Activated naive CD8-positive, alpha-beta T cell treated with anti-CD3 and anti-CD28 coated beads for 36 hours (primary cell): Measurements from ENCODE around the gene DNAJB5. TPM values are rescaled to one million over a fixed set of nuclear protein-coding genes. Genes with fewer than 3 reads are reported as not detected.
"Not testable (repeated sequence)": the region's sequence is repeated elsewhere in the genome, so short reads cannot be mapped to it uniquely, and the experiment has no call there.

Experiments
- DNase-seq: peaks from one replicate; pipeline ENCODE4 v3.0.0; 2021
- H3K27ac Mint-ChIP-seq: one replicate; pipeline ENCODE4 v1.8.0; 2022; ENCODE audit warnings: mild to moderate bottlenecking, moderate library complexity, mixed read lengths
- H3K27me3 Mint-ChIP-seq: one replicate; pipeline ENCODE4 v1.8.0; 2022; ENCODE audit warnings: mild to moderate bottlenecking, mixed read lengths
- H3K36me3 Mint-ChIP-seq: one replicate; pipeline ENCODE4 v1.8.0; 2021; ENCODE audit warnings: mild to moderate bottlenecking, mixed read lengths
- H3K4me1 Mint-ChIP-seq: one replicate; pipeline ENCODE4 v1.8.0; 2021; ENCODE audit warnings: mixed read lengths
- H3K4me3 Mint-ChIP-seq: one replicate; pipeline ENCODE4 v1.8.0; 2022; ENCODE audit warnings: mild to moderate bottlenecking, moderate library complexity, mixed read lengths
- H3K9me3 Mint-ChIP-seq: one replicate; pipeline ENCODE4 v1.8.0; 2022; ENCODE audit warnings: mixed read lengths
- total RNA-seq, 2 experiments: library from RNA; stranded (reverse); gene quantifications; one replicate each; pipeline ENCODE4 v1.2.3, GENCODE V29; 2021

The DNAJB5 gene
- total RNA-seq, 2 experiments from 2014 or later, result 7.6 to 8.1 TPM

DNA sequence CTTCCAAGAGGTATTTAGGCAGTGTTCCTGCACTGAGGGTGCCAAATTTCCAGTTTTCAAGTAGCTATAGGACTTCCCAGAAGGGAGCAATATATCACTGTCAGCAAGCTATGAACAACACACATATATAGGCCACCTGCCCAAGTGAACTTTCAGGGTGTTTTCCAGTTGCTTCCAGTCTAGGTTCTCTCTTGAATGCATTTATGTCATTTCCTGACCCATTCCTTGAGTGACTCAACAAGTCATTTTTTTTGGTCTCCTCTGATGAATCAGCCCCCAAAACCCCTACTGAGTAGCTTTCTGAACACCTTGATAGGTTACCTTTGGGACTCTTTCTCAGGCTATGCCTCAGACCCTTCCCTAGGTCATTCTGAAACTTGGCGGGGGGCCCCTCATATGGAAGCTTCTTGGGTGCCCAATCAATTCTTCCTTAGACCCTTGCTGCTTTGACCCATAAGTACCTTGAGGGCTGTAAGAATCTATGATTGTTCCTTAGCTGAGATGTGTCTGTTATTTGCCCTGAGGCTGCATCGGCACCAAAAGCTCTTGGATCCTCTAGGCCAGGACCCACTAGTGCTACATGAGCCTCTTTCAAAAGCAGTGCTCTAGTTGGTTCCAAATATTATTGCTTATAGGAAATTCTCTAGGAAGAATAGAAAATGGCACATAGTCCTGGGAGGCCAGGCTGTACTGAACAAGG, 12.4 kb downstream of the DNAJB5 start:
- Mint-ChIP-seq H3K4me3 (peak overlapping the region; percentile 3), H3K27ac (peak overlapping the region; percentile 82), H3K27me3 (no peaks in the 10 kb centered on the region), H3K9me3 (no peaks in the 10 kb centered on the region), H3K36me3 (peaks cover 7% of the 10 kb centered on the region), H3K4me1 (peaks cover 38% of the 10 kb centered on the region)
- DNase-seq, result peak; percentile 29

DNA sequence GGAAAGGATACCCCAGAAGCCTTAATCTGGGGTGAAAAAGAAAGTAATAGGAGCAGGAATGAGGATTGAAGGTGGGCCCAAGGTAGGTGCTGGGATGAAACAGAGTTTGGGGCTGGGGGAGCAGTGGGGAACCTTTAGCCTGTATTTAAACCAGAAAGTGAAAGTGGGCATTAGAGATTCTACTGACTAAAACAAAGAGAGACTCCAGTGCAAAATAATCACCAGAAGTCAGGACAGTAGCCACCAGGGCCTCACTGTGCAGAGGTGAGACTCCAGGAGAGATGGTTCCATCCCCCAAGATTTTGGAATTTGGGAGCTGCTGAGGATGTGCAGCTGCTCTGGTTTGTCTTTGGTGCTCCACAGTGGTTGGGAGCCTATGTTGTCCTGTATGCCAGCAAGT, 13.1 kb downstream of the DNAJB5 start:
- Mint-ChIP-seq H3K9me3 (no peaks in the 10 kb centered on the region), H3K4me1 (peaks cover 34% of the 10 kb centered on the region), H3K36me3 (peaks cover 5% of the 10 kb centered on the region), H3K27me3 (no peaks in the 10 kb centered on the region), H3K4me3 (no peak overlapping the region), H3K27ac (no peak overlapping the region)
- no peak for DNase-seq

DNA sequence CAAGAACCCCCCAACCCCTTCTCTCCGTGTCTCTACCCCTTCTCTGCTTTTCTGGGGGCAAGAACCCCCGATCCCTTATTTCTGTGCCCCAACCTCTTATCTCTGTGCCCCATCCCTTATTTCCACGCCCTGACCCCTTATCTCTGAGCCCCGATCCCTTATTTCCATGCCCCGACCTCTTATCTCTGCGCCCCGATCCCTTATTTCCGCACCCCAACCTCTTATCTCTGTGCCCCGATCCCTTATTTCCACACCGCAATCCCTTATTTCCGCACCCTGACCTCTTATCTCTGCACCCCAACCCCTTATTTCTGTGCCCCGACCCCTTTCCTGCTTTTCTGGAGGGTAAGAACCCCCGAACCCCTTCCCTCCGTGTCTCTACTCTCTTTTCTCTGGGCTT, 14.8 kb downstream of the DNAJB5 start:
- H3K27ac Mint-ChIP-seq, H3K9me3 Mint-ChIP-seq, DNase-seq, H3K36me3 Mint-ChIP-seq, H3K27me3 Mint-ChIP-seq, H3K4me3 Mint-ChIP-seq: not testable (repeated sequence)
- H3K4me1 Mint-ChIP-seq, result peaks cover 26% of the 10 kb centered on the region

DNA sequence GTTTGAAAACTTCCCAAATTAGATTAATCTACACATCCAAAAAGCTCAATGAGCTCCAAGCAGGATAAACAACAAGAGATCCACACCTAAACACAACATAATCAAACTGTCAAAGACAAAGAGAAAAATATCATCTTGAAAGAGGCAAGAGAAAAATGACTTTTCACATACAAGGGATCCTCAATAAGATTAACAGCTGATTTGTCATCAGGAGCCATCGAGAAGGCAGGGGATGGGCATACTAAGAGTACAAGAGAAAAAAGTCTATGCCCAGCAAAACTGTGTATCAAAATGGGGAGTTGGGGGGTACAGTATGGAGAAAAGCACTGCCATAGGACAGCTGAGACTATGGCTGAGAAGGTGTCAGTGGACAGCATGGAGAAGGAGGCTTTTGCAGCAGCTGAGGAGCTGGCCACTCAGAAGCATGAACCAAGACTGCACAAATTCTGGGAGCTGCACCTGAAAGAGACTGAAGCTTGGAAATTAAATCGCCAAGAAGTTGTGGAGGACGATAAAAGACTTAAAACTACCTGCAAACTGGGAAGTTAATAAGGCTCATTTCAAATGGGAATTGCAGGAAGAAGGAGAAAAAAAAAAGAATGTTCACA, 20.9 kb downstream of the DNAJB5 start:
- H3K9me3 Mint-ChIP-seq, result peaks cover 12% of the 10 kb centered on the region
- peaks cover 2% of the 10 kb centered on the region for H3K4me1 Mint-ChIP-seq
- no peak overlapping the region for H3K27ac Mint-ChIP-seq
- DNase-seq, result no peak
- H3K27me3 Mint-ChIP-seq, result no peaks in the 10 kb centered on the region
- peaks cover 22% of the 10 kb centered on the region for H3K36me3 Mint-ChIP-seq
- no peak overlapping the region for H3K4me3 Mint-ChIP-seq

DNA sequence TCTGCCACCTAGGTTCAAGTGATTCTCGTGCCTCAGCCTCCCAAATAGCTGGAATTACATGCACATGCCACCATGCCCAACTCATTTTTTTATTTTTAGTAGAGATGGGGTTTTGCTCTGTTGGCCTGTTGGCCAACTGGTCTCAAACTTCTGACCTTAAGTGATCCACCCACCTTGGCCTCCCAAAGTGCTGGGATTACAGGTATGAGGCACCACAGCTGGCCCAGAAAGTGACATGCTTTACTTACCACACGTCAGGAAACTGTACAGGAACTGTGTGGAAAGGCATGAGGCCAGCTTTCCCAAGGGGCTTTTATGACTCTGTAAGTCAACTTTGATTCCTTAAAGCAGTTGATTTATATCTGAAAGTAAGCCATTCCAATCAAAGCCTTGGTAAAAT, 25.0 kb downstream of the DNAJB5 start:
- no peak overlapping the region for H3K27ac Mint-ChIP-seq
- H3K9me3 Mint-ChIP-seq, result peaks cover 12% of the 10 kb centered on the region
- peaks cover 2% of the 10 kb centered on the region for H3K4me1 Mint-ChIP-seq
- H3K4me3 Mint-ChIP-seq, result no peak overlapping the region
- no peak for DNase-seq
- H3K36me3 Mint-ChIP-seq, result peaks cover 18% of the 10 kb centered on the region
- H3K27me3 Mint-ChIP-seq, result no peaks in the 10 kb centered on the region

DNA sequence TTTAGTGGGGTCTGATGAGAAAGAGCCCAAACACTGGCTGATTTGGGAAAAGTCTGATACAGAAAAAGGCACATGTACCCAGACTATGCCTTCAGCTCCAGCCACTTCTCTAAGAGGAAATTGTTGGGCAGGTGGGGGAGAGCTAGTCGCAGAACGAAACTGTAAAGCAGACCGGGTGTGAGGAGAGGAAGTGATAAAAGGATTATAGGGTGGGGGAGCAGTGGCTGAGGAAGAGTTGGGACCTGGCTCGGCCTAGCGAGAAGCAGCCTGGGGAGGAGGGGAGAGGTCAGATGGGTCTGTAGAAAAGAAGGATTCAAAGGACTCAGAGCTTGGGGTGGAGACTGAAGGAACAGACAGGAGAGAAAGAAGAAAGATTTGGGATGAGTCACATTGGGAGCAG, 33.9 kb downstream of the DNAJB5 start:
- H3K27ac Mint-ChIP-seq, result peak overlapping the region; percentile 0
- not testable (repeated sequence) for DNase-seq, H3K4me3 Mint-ChIP-seq

DNA sequence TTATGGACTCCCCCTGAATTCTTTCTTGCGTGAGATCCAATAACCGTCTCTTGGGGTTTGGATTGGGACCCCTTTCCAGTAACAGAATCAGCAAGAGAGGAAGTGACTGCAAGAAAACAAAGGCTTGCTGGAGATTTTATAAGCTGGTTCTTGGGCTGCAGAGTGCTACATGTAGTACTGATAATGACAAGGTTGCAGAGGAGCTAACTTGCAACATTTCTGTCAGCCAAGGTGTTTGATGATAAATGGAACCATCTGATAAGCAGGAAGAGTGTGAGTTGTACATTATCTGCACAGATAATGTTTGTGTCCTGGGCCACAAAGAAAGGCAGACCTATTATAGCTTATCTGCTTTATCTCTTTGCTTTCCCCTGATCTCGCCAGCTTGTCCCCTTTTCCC, 37.1 kb downstream of the DNAJB5 start:
- Mint-ChIP-seq H3K36me3 (peaks cover 10% of the 10 kb centered on the region), H3K27me3 (no peaks in the 10 kb centered on the region), H3K27ac (no peak overlapping the region), H3K9me3 (no peaks in the 10 kb centered on the region), H3K4me3 (no peak overlapping the region), H3K4me1 (peaks cover 4% of the 10 kb centered on the region)
- no peak for DNase-seq

More for the DNA sequence above, 33.9 kb downstream of the DNAJB5 start:
- peaks cover 12% of the 10 kb centered on the region for H3K36me3 Mint-ChIP-seq
- not testable (repeated sequence) for H3K27me3 Mint-ChIP-seq, H3K4me1 Mint-ChIP-seq, H3K9me3 Mint-ChIP-seq

DNA sequence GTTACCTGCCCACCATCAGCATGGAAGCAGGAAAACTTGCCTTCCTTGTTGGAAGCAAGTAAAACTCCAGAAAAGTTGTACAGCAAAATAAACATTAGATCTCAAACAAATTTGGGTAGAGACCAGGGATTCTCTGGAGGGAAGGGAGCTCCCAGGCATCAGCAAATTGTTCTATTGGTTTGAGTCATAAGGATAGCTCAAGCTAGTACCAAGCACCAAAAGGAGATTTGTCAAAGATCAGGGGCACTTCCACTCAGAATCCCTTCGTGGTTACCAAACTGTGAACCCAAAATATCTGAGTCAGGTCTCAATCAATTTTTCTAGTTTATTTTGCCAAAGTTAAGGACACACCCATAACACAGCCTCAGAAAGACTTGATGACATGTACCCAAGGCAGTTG, 37.8 kb downstream of the DNAJB5 start:
- Mint-ChIP-seq H3K4me3 (no peak overlapping the region), H3K9me3 (no peaks in the 10 kb centered on the region), H3K36me3 (peaks cover 9% of the 10 kb centered on the region), H3K27me3 (no peaks in the 10 kb centered on the region), H3K27ac (no peak overlapping the region), H3K4me1 (peaks cover 4% of the 10 kb centered on the region)
- no peak for DNase-seq

DNA sequence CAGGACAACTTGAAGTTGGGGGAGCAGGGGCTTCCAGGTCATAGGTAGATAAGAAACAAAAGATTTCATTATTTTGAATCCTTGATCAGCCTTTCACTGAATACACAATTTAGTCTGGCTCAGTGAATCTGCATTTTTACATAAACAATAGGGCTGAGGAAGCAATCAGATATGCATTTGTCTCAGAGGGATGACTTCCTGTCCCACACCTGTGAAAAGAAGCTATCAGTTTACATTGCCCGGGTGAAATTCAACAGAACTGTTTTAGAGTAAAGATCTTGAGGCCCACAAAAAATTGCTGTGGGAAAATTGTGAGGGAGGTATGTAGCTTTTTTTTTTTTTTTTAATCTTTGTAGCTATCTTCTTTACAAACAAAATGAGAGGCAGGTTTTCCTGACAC, 38.3 kb downstream of the DNAJB5 start:
- H3K27me3 Mint-ChIP-seq, result no peaks in the 10 kb centered on the region
- no peaks in the 10 kb centered on the region for H3K9me3 Mint-ChIP-seq
- H3K4me3 Mint-ChIP-seq, result no peak overlapping the region
- no peak for DNase-seq
- H3K27ac Mint-ChIP-seq, result no peak overlapping the region
- peaks cover 4% of the 10 kb centered on the region for H3K4me1 Mint-ChIP-seq
- H3K36me3 Mint-ChIP-seq, result peaks cover 9% of the 10 kb centered on the region

DNA sequence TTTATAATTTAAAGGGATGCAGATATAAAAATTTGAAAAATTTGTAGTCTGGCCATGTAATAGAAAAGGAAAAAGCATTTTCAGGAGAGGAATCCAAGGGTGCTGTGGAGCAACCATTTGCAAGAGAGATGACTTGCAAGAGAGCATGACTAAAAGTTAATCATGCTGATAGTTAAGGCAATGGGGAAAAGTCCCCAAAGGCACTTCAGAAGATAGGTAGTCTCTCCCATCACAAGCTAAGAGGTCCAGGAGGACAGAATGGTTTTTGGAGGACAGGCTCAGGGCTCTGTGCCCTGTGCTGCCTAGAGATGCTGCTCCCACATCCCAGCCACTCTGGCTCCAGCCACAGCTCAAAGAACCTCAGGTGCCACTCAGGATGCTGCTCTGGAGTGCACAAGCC, 38.8 kb downstream of the DNAJB5 start:
- Mint-ChIP-seq H3K27ac (no peak overlapping the region), H3K4me3 (no peak overlapping the region), H3K27me3 (no peaks in the 10 kb centered on the region), H3K36me3 (peaks cover 8% of the 10 kb centered on the region), H3K4me1 (peaks cover 3% of the 10 kb centered on the region), H3K9me3 (no peaks in the 10 kb centered on the region)
- DNase-seq, result no peak

DNA sequence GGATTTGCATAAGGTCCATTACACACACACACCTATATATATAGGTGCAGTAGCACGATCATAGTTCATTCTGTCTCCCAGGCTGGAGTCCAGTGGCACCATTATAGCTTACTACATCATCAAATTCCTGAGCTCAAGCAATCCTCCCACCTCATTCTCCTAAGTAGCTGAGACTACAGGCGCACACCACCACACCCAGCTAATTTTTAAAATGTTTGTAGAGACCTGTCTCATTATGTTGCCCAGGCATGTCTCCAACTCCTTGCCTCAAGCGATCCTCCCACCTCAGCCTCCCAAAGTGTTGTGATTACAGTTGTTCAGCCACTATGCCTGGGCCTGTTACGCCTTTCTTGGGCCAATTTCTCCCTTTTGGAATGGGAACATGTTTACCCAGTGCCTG, 39.7 kb downstream of the DNAJB5 start:
- Mint-ChIP-seq H3K4me1 (no peaks in the 10 kb centered on the region), H3K9me3 (no peaks in the 10 kb centered on the region), H3K36me3 (peaks cover 1% of the 10 kb centered on the region), H3K4me3 (no peak overlapping the region), H3K27ac (no peak overlapping the region), H3K27me3 (no peaks in the 10 kb centered on the region)
- DNase-seq, result no peak

DNA sequence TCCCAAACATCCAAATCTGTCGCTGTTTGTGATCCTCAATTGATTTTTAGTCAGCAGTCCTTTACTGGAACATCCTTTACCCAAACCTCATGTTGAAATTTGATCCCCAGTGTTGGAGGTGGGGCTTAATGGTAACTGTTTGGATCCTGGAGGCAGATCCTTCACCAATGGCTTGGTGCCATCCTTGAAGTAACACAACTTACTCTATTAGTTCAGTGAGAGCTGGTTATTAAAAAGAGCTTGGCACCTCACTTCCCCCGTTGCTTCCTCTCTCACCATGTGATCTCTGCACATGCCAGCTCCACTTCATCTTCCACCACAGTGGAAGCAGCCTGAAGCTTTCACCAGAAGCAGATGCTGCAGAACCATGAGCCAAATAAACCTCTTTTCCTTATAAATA, 40.3 kb downstream of the DNAJB5 start:
- no peak for DNase-seq
- Mint-ChIP-seq H3K4me3 (no peak overlapping the region), H3K4me1 (no peaks in the 10 kb centered on the region), H3K27ac (no peak overlapping the region), H3K36me3 (peaks cover 1% of the 10 kb centered on the region), H3K27me3 (no peaks in the 10 kb centered on the region), H3K9me3 (no peaks in the 10 kb centered on the region)

DNA sequence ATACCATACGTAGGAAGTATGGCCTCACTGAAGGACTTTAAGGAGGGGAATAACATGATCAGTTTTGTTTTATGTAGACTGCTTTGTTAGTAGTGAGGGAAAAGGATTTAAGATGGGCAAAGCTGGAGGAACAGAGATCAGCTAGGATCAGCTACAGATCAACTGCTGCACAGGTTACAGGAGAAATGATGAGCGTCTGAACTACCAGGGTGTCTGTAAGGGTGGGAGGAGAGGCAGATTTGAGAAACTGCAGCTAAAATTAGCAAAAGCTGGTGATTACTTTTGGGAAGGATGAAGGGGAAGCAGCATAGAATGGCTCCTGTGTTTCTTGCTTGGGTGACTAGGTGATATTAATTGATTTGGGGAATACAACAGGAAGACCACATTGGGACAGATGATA, 43.6 kb downstream of the DNAJB5 start:
- Mint-ChIP-seq H3K27me3 (no peaks in the 10 kb centered on the region), H3K4me3 (no peak overlapping the region), H3K36me3 (peaks cover 3% of the 10 kb centered on the region), H3K4me1 (peaks cover 2% of the 10 kb centered on the region), H3K9me3 (no peaks in the 10 kb centered on the region), H3K27ac (no peak overlapping the region)
- DNase-seq, result no peak

DNA sequence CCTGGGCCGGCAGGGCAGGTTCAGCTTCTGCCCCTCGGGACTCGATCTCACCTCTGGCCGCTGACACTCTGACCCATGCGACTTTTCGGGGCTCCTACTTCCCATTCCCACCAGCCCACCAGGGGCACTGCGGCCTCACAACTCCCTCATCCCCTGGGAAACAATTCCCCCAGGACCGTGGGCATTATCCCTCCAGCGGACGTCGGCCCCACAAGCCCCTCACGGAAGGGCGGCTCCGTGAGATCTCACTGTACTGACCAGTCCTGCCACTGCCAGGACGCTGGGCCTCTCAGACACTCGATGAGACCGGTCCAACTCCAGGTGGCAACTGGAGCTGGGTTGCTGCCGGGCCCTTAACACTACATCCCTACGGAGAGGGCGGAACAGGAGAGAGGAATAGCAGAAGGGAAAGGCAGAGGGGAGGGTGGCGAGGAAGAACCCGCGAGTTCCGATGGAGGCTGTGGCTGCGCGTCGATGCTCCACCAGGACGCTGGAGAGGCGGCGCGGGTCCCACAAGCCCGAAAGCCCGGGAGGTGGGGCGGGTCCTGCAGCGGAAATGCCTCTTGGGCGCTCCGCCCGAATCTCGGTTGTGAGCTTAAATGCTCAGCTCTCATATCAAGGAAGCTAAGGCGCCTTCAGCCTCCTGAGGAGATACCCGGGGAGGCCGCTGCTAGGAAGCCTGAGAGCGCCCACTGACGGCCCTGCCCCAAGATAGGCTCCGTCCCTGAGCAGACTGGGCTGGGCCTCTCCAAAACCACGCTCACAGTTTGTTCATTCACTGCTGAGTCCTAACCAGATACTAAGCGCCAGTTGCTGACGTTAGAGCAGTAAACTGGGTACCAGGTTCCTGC, 46.5 kb downstream of the DNAJB5 start:
- peak; percentile 56 for DNase-seq
- no peaks in the 10 kb centered on the region for H3K9me3 Mint-ChIP-seq
- H3K27ac Mint-ChIP-seq, result peak overlapping the region; percentile 36
- peak overlapping the region; percentile 49 for H3K4me3 Mint-ChIP-seq
- peaks cover 7% of the 10 kb centered on the region for H3K36me3 Mint-ChIP-seq
- no peaks in the 10 kb centered on the region for H3K27me3 Mint-ChIP-seq
- H3K4me1 Mint-ChIP-seq, result peaks cover 2% of the 10 kb centered on the region

DNA sequence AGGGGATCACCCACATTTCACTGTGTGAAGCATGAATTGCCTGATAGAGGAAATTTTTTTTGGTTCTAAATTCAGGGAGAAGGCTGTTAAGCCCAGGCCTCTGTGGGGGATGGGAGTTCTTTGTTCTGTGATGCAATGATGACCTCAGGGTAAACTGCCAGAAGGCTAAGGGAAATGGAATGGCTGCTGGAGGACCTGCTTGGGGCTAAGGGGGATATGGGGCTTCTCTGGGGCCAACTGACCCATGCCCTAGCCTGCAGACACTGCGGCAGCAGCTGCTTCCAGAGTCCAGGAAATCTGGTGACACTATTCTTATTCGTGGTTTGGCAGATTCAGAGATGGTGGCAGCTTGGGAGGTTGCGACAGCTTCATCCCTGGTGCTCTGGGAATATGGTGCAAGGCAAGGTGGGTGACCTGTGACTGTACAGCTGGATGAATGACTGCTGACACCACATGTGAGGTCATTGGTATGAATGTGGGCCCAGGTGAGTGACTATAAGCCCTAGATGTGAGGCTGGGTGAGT, 52.6 kb downstream of the DNAJB5 start:
- H3K4me3 Mint-ChIP-seq, result no peak overlapping the region
- no peak overlapping the region for H3K27ac Mint-ChIP-seq
- H3K9me3 Mint-ChIP-seq, result no peaks in the 10 kb centered on the region
- DNase-seq, result no peak
- peaks cover 7% of the 10 kb centered on the region for H3K36me3 Mint-ChIP-seq
- H3K4me1 Mint-ChIP-seq, result no peaks in the 10 kb centered on the region
- H3K27me3 Mint-ChIP-seq, result no peaks in the 10 kb centered on the region
